ENCODE results near the gene ELOVL1. TPM values are rescaled to one million over a fixed set of nuclear protein-coding genes. Genes with fewer than 3 reads are reported as not detected.

Gene ELOVL1
- total RNA-seq, 1 experiment from 2014 or later: 99.9 TPM

DNA sequence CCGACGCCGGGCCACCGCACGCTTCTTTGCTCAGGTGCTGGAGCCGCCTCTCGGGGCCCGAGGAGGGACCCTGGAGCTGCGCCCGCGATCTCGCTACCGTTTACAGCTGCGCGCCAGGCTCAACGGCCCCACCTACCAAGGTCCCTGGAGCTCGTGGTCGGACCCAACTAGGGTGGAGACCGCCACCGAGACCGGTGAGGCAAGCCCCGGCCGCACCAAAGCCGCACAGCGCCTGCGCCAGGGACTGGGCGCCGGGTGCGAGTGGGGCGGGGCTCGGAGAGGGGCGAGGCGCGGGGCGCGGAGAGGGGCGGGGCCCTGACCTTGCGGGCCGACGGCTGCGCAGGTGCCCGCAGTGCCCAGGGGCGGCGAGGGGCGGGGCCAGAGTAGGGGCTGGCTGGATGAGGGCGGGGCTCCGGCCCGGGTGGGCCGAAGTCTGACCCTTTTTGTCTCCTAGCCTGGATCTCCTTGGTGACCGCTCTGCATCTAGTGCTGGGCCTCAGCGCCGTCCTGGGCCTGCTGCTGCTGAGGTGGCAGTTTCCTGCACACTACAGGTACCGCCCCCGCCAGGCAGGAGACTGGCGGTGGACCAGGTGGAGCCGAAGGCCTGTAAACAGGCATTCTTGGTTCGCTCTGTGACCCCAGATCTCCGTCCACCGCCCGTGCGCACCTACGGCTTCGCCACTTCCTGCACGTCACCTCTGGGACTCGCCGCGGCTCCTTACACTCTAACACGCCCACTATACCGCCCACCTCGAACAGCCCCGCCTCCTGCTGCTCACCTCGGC, 18.8 kb downstream of the ELOVL1 start:
- Mint-ChIP-seq H3K4me3 (ENCODE audit: unreplicated experiment) (peak overlapping the region; percentile 82), H3K36me3 (ENCODE audit: insufficient read depth, unreplicated experiment) (no peaks in the 10 kb centered on the region), H3K27ac (ENCODE audit: low read depth, unreplicated experiment) (peak overlapping the region; percentile 96), H3K27me3 (ENCODE audit: insufficient read depth, unreplicated experiment) (no peaks in the 10 kb centered on the region), H3K4me1 (ENCODE audit: insufficient read depth, unreplicated experiment) (peaks cover 21% of the 10 kb centered on the region), H3K9me3 (ENCODE audit: unreplicated experiment) (no peaks in the 10 kb centered on the region)
- peak; percentile 88 for DNase-seq (ENCODE audit: unreplicated experiment)
- ChIA-PET POLR2A (interaction anchor here (0.7 to 2.3 kb wide), 9 partner anchors 9 to 533 kb away, joined by 3 to 11 read pairs (median 4); partner anchors contain the start of genes C1orf210, CDC20, ELOVL1 and MED8), CTCF (interaction anchor here (1.0 to 1.5 kb wide), 2 partner anchors 66 to 111 kb away, joined by 3 to 4 read pairs; no protein-coding TSS in a partner anchor)
- no TSS peak for BruUV-seq (replicated peaks)
- intact Hi-C loops (cut with micrococcal nuclease): no loop called here
- no peak for TF ChIP-seq CTCF (IDR thresholded peaks at IDR 0.05; ENCODE audit: unreplicated experiment)

DNA sequence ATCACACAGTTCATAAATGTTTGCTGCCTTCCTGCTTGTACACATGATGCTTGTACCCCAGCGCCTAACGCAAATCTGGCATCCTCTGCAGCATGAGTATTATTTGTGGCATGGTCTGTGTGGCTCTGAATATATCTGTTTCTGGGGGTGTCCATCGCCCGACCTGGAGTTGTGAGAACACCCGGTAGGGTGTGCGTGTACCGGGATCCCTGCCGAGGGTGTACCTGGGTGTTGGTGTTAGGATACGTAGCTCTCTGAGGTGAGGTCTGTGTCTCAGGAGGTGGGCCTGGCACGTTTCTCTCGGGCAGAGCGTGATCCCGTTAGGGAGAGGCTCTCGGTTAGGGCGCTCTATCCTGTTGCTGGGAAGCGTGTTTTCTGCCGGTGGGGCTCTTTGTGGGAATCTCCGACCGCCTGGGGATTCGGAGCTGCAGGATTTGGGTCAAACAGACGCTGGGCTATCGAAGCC, 19.4 kb downstream of the ELOVL1 start:
- TF ChIP-seq CTCF (IDR thresholded peaks at IDR 0.05; ENCODE audit: unreplicated experiment): no peak
- Mint-ChIP-seq H3K9me3 (ENCODE audit: unreplicated experiment) (no peaks in the 10 kb centered on the region), H3K4me1 (ENCODE audit: insufficient read depth, unreplicated experiment) (peaks cover 21% of the 10 kb centered on the region), H3K4me3 (ENCODE audit: unreplicated experiment) (peak overlapping the region; percentile 82), H3K27me3 (ENCODE audit: insufficient read depth, unreplicated experiment) (no peaks in the 10 kb centered on the region), H3K27ac (ENCODE audit: low read depth, unreplicated experiment) (peak overlapping the region; percentile 96), H3K36me3 (ENCODE audit: insufficient read depth, unreplicated experiment) (no peaks in the 10 kb centered on the region)
- TSS peak; percentile 75 for BruUV-seq (replicated peaks)
- DNase-seq (ENCODE audit: unreplicated experiment): peak; percentile 52
- ChIA-PET CTCF (interaction anchor here (0.6 to 1.5 kb wide), 3 partner anchors 67 to 416 kb away, joined by 3 to 4 read pairs (median 3); no protein-coding TSS in a partner anchor), POLR2A (interaction anchor here (0.6 to 1.8 kb wide), 10 partner anchors 9 to 532 kb away, joined by 3 to 10 read pairs (median 4); partner anchors contain the start of genes C1orf210, CDC20, ELOVL1 and MED8)
- intact Hi-C loops (cut with micrococcal nuclease): no loop called here

- no peak overlapping the region for H3K4me3 Mint-ChIP-seq (ENCODE audit: unreplicated experiment)
- no peaks in the 10 kb centered on the region for H3K9me3 Mint-ChIP-seq (ENCODE audit: unreplicated experiment)
- no peak for DNase-seq (ENCODE audit: unreplicated experiment)
- ChIA-PET POLR2A (no interaction called here), CTCF (interaction anchor here (0.6 kb wide), 1 partner anchor 109 kb away, joined by 3 read pairs; no protein-coding TSS in a partner anchor)
- no TSS peak for BruUV-seq (replicated peaks)
- intact Hi-C loops (cut with micrococcal nuclease): no loop called here
- TF ChIP-seq CTCF (IDR thresholded peaks at IDR 0.05; ENCODE audit: unreplicated experiment): no peak
- H3K27ac Mint-ChIP-seq (ENCODE audit: low read depth, unreplicated experiment): no peak overlapping the region
- no peaks in the 10 kb centered on the region for H3K36me3 Mint-ChIP-seq (ENCODE audit: insufficient read depth, unreplicated experiment)
- H3K27me3 Mint-ChIP-seq (ENCODE audit: insufficient read depth, unreplicated experiment): no peaks in the 10 kb centered on the region
- H3K4me1 Mint-ChIP-seq (ENCODE audit: insufficient read depth, unreplicated experiment): peaks cover 21% of the 10 kb centered on the region
Measured at GRCh38 chr1:43346636-43347035, 21.2 kb downstream of the ELOVL1 start.

- intact Hi-C loops (cut with micrococcal nuclease): no loop called here
- no peaks in the 10 kb centered on the region for H3K36me3 Mint-ChIP-seq (ENCODE audit: insufficient read depth, unreplicated experiment)
- CTCF ChIA-PET: interaction anchor here (1.1 kb wide), 1 partner anchor 110 kb away, joined by 3 read pairs; no protein-coding TSS in a partner anchor
- peaks cover 18% of the 10 kb centered on the region for H3K4me1 Mint-ChIP-seq (ENCODE audit: insufficient read depth, unreplicated experiment)
- no peak overlapping the region for H3K27ac Mint-ChIP-seq (ENCODE audit: low read depth, unreplicated experiment)
- TF ChIP-seq CTCF (IDR thresholded peaks at IDR 0.05; ENCODE audit: unreplicated experiment): no peak
- no peak for DNase-seq (ENCODE audit: unreplicated experiment)
- no peak overlapping the region for H3K4me3 Mint-ChIP-seq (ENCODE audit: unreplicated experiment)
- no peaks in the 10 kb centered on the region for H3K9me3 Mint-ChIP-seq (ENCODE audit: unreplicated experiment)
- H3K27me3 Mint-ChIP-seq (ENCODE audit: insufficient read depth, unreplicated experiment): no peaks in the 10 kb centered on the region
- POLR2A ChIA-PET: no interaction called here
- BruUV-seq (replicated peaks): no TSS peak
Measured at GRCh38 chr1:43345120-43345519, 22.7 kb downstream of the ELOVL1 start.

All from MCF 10A (cell line).